HG03432 (cell line): Measurements from ENCODE around the gene KNDC1.

ENCODE experiments used
- ATAC-seq: cut with Tn5 transposase; IDR thresholded peaks from one replicate; pipeline ENCODE4 v1.9.1; 2021; ENCODE audit warnings: mild to moderate bottlenecking, moderate library complexity; ENCODE audit not compliant: unreplicated experiment

Gene KNDC1

GRCh38 chr10:133204226-133205015, 44.4 kb downstream of the KNDC1 start:
- ATAC-seq: no peak

- no peak for ATAC-seq
These were observed 45.1 kb downstream of the KNDC1 start for GRCh38 chr10:133205146-133205545.

DNA sequence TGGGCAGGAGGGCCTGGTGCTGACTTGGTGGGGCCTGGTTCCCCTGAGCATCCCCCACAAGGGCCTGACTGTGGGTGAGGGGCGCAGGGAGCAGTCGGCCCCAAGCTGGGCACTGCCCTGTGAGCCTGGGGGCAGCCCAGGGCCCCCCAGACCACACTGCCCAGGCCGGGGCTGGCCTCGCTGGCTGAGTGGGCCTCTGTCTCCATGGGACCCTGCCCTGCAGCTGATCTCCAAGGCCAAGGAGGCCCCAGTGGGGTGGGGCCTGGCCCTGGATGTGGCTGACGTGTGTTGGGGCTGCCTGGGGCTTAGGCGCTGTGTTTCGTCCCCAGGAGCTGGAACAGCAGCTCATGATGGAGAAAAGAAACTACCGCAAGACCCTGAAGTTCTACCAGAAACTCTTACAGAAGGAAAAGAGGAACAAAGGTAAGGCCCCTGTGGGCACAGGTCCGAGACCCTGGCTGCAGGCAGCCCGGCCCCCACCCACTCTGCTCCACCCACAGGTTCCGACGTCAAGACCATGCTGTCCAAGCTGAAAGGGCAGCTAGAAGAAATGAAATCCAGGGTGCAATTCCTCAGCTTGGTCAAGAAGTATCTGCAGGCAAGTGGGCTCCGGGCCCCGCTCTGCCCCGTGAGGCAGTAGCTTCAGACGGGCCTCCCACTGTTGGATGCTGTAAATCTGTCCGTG, 46.5 kb downstream of the KNDC1 start:
- no peak for ATAC-seq

GRCh38 chr10:133207041-133207600, 47.1 kb downstream of the KNDC1 start:
- ATAC-seq: no peak

DNA sequence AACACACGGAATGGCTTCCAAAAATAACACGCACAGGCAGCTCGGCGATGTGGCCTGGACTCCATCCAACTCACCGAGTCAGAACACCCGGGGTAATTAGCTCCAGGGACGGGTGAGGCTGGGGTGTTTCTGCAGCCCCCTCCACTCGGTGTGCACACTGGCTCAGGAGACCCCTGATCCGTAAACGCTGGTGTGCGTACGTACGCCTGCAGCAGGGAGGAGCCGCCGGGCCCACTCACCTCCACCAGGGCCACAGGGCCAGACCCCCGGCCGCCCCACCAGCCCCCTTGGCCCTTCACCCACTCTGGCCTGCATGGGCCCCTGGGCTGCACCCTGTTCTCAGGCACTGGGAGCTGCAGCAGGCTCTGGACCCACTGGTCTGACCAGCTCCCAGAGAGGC, 47.6 kb downstream of the KNDC1 start:
- no peak for ATAC-seq

GRCh38 chr10:133208466-133208865, 48.4 kb downstream of the KNDC1 start:
- ATAC-seq: no peak

DNA sequence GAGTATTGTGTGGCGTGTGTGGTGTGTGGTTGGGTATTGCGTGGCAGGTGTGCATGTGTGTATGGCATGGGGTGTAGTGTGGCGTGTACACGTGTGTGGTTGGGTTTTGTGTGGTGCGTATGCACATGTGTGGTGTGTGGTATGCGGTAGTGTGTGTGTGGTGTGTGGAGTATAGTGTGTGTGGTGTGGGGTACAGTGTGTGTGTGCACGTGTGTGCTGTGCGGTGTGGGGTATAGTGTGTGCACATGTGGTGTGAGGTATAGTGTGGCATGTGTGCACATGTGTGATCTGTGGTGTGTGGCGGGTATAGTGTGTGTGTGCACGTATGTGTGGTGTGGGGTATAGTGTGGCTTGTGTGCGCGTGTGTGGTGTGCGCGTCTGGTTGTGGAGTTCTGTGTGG, 49.1 kb downstream of the KNDC1 start:
- ATAC-seq: no peak

- no peak for ATAC-seq
These were observed 49.6 kb downstream of the KNDC1 start for GRCh38 chr10:133209641-133210040.

DNA sequence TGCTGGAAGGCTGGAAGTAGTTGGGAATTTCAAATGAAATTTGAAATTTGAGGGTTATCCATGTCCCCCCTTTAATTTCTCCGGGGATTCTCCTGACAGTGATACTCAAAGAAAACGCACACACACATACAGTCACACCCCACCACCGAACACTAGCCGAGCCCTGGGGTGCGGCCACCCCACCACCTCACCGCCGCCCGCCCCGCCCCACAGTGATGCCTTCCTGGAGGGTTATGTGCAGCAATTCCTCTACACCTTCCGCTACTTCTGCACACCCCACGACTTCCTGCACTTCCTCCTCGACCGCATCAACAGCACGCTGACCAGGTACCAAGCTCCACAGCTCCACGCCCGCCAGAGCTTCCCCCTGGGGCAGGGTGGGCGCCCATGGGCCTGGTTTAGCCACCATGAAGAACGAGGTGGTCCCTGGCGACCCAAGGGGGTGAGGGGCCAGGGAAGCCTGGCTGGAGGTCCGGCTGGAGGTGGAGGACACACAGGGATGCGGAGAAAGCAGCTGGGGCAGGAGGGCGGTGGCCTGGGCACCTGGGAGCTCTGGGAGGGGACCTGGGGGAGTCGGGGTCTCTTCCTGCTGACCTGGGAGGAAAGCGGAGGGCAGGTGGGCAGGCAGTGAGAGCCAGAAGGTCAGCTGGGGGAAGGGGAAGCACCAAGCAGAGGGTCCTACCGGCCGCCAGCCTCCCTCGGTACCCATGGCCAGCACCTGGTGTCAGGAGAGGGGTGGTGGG, 50.5 kb downstream of the KNDC1 start:
- ATAC-seq: no peak

- no peak for ATAC-seq
These were observed 51.3 kb downstream of the KNDC1 start for GRCh38 chr10:133211141-133211830.

GRCh38 chr10:133211959-133212852, 52.2 kb downstream of the KNDC1 start:
- ATAC-seq: no peak

DNA sequence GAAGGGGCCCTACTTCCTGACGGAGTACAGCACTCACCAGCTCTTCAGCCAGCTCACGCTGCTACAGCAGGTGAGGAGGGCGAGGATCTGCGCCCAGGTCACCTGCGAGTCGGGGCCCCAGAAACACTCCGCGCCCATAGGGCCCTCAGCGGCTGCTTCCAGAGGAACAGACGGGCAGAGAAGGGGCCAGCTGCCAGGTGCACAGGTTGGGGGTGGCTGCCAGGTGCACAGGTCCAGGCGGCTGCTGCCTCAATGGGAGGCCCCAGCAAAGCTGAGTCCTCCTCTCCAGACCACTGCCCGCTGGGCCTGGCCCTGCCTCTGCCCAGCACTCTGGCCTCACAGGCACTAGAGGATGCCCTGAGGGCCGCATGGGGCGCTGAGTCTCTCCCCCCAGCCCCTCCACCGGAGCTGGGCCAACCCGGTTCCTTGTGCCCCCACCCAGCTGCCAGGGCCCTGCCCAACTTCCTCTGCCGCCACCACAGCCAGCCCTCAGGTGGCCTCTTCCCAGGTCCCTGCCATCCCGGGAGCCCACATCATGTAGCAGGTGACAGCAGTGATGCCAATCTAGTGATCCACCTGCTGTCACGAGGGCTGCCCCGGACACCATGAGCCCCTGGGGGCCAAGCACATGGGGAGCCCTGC, 53.0 kb downstream of the KNDC1 start:
- no peak for ATAC-seq

GRCh38 chr10:133213641-133214467, 53.8 kb downstream of the KNDC1 start:
- ATAC-seq: no peak

- no peak for ATAC-seq
These were observed 54.7 kb downstream of the KNDC1 start for GRCh38 chr10:133214468-133215410.

- ATAC-seq: no peak
These were observed 55.6 kb downstream of the KNDC1 start for GRCh38 chr10:133215586-133215985.

- no peak for ATAC-seq
These were observed 56.8 kb downstream of the KNDC1 start for GRCh38 chr10:133216776-133217175.

GRCh38 chr10:133217800-133218589, 58.0 kb downstream of the KNDC1 start:
- ATAC-seq: no peak
